ENCODE data around the gene CA12. TPM values are rescaled to one million over a fixed set of nuclear protein-coding genes. Genes with fewer than 3 reads are reported as not detected.

CA12 gene
- total and polyA plus RNA-seq, 4 donors: 0.07 to 5.1 (median 1.5) TPM

DNA sequence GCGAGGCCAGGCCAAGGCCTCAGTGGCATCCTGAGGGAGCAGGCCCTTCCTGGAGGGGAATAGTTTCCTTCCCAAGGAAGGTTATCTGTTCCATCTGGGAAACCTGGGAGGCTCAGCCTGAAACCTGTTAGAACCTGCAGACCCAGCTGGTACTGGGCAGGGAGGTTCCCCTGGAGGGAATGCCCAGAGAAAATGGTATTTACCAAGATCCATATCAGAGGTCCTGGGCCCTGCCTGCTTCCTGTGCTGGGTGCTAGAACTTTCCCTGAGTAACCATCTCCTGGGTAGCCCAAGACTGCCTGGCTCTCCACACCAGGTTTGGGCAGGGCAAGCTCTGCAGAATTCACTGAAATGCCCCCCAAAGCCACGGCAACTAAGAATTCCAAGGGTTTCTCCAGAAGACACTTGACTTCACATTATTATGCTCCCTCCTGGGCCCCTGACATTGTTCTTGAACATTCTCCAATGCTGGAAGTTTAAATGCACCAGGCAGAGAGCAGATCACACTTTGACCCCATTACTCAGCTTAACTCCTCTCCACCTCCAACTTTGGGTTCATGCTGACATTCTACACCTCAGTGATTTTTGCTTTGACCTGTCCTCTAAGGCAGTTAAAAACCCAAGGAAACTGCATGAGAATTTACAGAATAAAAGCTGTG is 2.0 kb downstream of the CA12 start:
- H3K36me3 ChIP-seq (ENCODE audit: control insufficient read depth in 4 of 4, insufficient read depth in 3 of 4, low read depth in 1 of 4, low read length in 3 of 4): no peaks in the 10 kb centered on the region
- H3K9ac ChIP-seq (ENCODE audit: low read depth in 1 of 2, low read length in 2 of 2): no peak overlapping the region
- WGBS: 91% methylated on average over 2 of the region's 2 CpGs
- H3K27ac ChIP-seq (ENCODE audit: low read depth in 1 of 2, low read length in 2 of 2): no peak overlapping the region
- H3K27me3 ChIP-seq (ENCODE audit: control insufficient read depth in 4 of 4, insufficient read depth in 4 of 4, low read length in 3 of 4): peaks cover 0 to 9% (median under 1%) of the 10 kb centered on the region in 4 donors
- H3K4me1 ChIP-seq (ENCODE audit: control insufficient read depth in 4 of 4, insufficient read depth in 4 of 4, low read length in 3 of 4): peaks cover 0 to 14% (median 10%) of the 10 kb centered on the region in 4 donors
- DNase-seq (ENCODE audit: low spot score): no peak
- TF ChIP-seq TAF1 (conservative IDR thresholded peaks at IDR 0.05): no peak
- no peak for TF ChIP-seq NR2F2 (IDR thresholded peaks at IDR 0.05)
- no peak for TF ChIP-seq HNF4G (IDR thresholded peaks at IDR 0.05)
- peak in 1 of 2 donors; percentile 14 for TF ChIP-seq HNF4A (conservative IDR thresholded peaks at IDR 0.05)
- no peak for TF ChIP-seq JUND (IDR thresholded peaks at IDR 0.05)
- no peak for TF ChIP-seq RXRA (IDR thresholded peaks at IDR 0.05)
- TF ChIP-seq, protein P1, sequence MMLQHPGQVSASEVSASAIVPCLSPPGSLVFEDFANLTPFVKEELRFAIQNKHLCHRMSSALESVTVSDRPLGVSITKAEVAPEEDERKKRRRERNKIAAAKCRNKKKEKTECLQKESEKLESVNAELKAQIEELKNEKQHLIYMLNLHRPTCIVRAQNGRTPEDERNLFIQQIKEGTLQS (IDR thresholded peaks at IDR 0.05): no peak
- no peak overlapping the region for H3K4me3 ChIP-seq (ENCODE audit: low read depth in 1 of 3, low read length in 3 of 3)
- no peaks in the 10 kb centered on the region for H3K9me3 ChIP-seq (ENCODE audit: control insufficient read depth in 4 of 4, low read length in 3 of 4)

GRCh38 chr15:63378946-63379345 is 2.7 kb downstream of the CA12 start:
- Histone ChIP-seq H3K27ac (ENCODE audit: low read depth in 1 of 2, low read length in 2 of 2) (no peak overlapping the region), H3K9ac (ENCODE audit: low read depth in 1 of 2, low read length in 2 of 2) (no peak overlapping the region), H3K4me3 (ENCODE audit: low read depth in 1 of 3, low read length in 3 of 3) (no peak overlapping the region), H3K9me3 (ENCODE audit: control insufficient read depth in 4 of 4, low read length in 3 of 4) (no peaks in the 10 kb centered on the region), H3K36me3 (ENCODE audit: control insufficient read depth in 4 of 4, insufficient read depth in 3 of 4, low read depth in 1 of 4, low read length in 3 of 4) (no peaks in the 10 kb centered on the region), H3K27me3 (ENCODE audit: control insufficient read depth in 4 of 4, insufficient read depth in 4 of 4, low read length in 3 of 4) (peaks cover 0 to 9% (median under 1%) of the 10 kb centered on the region in 4 donors), H3K4me1 (ENCODE audit: control insufficient read depth in 4 of 4, insufficient read depth in 4 of 4, low read length in 3 of 4) (peaks cover 0 to 14% (median 10%) of the 10 kb centered on the region in 4 donors)
- TF ChIP-seq, protein P2, sequence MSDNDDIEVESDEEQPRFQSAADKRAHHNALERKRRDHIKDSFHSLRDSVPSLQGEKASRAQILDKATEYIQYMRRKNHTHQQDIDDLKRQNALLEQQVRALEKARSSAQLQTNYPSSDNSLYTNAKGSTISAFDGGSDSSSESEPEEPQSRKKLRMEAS (IDR thresholded peaks at IDR 0.05): no peak
- TF ChIP-seq GABPA (IDR thresholded peaks at IDR 0.05 in 1 of 2, conservative IDR thresholded peaks at IDR 0.05 in 1 of 2) (no peak), TAF1 (conservative IDR thresholded peaks at IDR 0.05) (no peak), REST (IDR thresholded peaks at IDR 0.05) (no peak), RAD21 (IDR thresholded peaks at IDR 0.05) (no peak), JUND (IDR thresholded peaks at IDR 0.05) (no peak), HNF4A (conservative IDR thresholded peaks at IDR 0.05) (no peak), RXRA (IDR thresholded peaks at IDR 0.05) (no peak), SP1 (IDR thresholded peaks at IDR 0.05) (no peak), FOXA1 (IDR thresholded peaks at IDR 0.05) (no peak), EGR1 (IDR thresholded peaks at IDR 0.05; ENCODE audit: low read depth in 2 of 2) (no peak), ZBTB33 (IDR thresholded peaks at IDR 0.05) (no peak), FOXA2 (IDR thresholded peaks at IDR 0.05) (no peak)
- TF ChIP-seq, protein P1 (IDR thresholded peaks at IDR 0.05): no peak
- TF ChIP-seq, protein P3, sequence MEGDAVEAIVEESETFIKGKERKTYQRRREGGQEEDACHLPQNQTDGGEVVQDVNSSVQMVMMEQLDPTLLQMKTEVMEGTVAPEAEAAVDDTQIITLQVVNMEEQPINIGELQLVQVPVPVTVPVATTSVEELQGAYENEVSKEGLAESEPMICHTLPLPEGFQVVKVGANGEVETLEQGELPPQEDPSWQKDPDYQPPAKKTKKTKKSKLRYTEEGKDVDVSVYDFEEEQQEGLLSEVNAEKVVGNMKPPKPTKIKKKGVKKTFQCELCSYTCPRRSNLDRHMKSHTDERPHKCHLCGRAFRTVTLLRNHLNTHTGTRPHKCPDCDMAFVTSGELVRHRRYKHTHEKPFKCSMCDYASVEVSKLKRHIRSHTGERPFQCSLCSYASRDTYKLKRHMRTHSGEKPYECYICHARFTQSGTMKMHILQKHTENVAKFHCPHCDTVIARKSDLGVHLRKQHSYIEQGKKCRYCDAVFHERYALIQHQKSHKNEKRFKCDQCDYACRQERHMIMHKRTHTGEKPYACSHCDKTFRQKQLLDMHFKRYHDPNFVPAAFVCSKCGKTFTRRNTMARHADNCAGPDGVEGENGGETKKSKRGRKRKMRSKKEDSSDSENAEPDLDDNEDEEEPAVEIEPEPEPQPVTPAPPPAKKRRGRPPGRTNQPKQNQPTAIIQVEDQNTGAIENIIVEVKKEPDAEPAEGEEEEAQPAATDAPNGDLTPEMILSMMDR (IDR thresholded peaks at IDR 0.05; ENCODE audit: low read depth, low read length, missing input control): no peak
- DNase-seq (ENCODE audit: low spot score): no peak
- 94% methylated on average over 7 of the region's 7 CpGs for WGBS
